Measurements from ENCODE around the gene DEFB131B. TPM values are rescaled to one million over a fixed set of nuclear protein-coding genes. Genes with fewer than 3 reads are reported as not detected.
"Not testable (repeated sequence)": the region's sequence is repeated elsewhere in the genome, so short reads cannot be mapped to it uniquely, and the experiment has no call there.

DEFB131B gene
- not detected for total RNA-seq

- DNase-seq: not testable (repeated sequence)
Measured at GRCh38 chr11:71878059-71878458, at the start of gene DEFB131B. DEFB131B (plus strand) TSS chr11:71878453; CDS start chr11:71878453, 0 bp downstream.

GRCh38 chr11:71829247-71829646 lies 49.0 kb upstream of the DEFB131B start:
- DNase-seq: not testable (repeated sequence)

GRCh38 chr11:71829686-71830085 lies 48.6 kb upstream of the DEFB131B start:
- not testable (repeated sequence) for DNase-seq

- DNase-seq: not testable (repeated sequence)
Measured at GRCh38 chr11:71832811-71833210, 45.4 kb upstream of the DEFB131B start, which contains the start of gene DEFB108B. DEFB108B (plus strand) TSS chr11:71833200; CDS start chr11:71833200, 0 bp downstream.

- DNase-seq: not testable (repeated sequence)
Measured at GRCh38 chr11:71842720-71843119, 35.5 kb upstream of the DEFB131B start.

DNA sequence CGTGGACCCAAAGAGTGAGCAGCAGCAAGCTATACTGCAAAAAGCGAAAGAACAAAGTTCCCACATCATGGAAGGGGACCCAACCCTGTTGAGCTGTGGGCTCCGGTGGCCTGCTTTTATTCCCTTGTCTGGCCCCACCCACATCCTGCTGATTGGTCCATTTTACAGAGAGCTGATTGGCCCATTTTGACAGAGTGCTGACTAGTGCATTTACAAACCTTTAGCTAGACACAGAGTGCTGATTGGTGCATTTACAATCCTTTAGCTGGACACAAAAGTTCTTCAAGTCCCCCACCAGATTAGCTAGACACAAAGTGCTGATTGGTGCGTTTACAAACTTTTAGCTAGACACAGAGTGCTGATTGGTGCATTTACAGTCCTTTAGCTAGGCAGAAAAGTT lies 34.9 kb upstream of the DEFB131B start:
- not testable (repeated sequence) for DNase-seq

- DNase-seq: no peak
Measured at GRCh38 chr11:71843858-71844257, 34.4 kb upstream of the DEFB131B start.

- not testable (repeated sequence) for DNase-seq
Measured at GRCh38 chr11:71853895-71854294, 24.4 kb upstream of the DEFB131B start.

DNA sequence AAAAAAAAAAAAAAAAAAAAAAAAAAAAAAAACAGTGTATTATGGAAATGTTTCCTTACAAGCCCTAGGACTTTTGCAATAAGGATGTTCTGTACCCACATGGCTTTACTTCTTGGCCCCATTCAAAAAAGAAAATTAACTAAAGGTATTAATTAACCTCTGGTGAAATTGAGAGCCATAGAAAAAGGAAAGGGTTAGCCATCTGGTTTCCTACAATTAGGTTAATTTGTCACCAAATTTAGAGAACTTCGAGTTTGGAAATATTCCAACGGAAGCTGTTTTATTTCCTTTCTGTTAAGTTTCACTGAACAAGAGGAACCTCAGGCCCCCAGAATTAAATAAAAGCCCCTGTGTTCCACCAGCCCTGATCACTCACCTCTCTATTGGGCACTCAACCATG lies 22.4 kb upstream of the DEFB131B start:
- DNase-seq: not testable (repeated sequence)

DNA sequence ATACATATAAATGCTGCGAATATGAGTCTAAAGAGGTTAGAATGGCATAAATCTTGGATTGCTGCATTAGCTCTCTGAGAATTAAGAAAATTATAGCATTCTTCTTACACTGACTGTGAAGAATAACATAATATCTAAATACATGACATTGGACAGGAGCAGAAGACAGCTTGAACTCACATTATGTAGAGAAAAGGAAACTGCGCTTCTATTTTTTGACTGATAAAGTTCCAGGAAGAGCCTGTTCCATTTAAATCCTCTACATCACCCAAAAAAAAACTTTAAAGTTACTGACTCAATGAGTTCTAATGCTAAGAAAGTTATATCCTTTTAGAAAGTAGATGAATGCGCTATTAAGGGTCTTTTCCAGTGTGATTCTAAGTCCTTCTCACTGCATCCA lies 17.4 kb upstream of the DEFB131B start:
- not testable (repeated sequence) for DNase-seq

DNA sequence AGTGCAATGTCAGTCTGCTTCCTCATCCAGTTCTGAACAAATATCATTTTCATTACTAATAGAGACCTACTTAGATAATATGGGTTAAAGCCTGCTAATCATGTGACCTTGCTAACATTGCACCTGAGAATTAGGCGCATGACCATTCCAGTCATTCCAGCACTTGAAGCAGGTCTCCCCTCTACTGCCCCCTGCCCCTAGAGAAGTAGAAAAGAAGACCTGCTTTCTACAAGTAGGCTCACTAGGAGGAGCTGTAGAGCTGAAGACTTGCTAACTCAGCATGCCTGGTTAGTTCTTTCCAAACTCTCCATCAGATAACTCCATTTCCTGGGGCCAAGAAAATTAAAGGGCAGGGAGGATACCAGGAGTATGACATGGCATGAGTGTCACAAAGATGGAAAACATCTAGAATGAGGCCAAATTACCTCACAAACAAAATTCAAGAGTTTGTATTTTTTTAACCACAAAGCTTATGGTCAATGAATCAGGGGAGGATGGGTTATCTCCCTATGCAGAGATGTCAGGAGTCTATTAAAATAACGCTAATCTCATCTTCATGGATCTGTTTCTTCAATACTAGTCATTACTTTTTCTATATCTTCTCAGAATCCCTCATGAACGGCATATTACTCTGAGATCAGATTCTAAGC lies 14.2 kb upstream of the DEFB131B start:
- DNase-seq: not testable (repeated sequence)

DNA sequence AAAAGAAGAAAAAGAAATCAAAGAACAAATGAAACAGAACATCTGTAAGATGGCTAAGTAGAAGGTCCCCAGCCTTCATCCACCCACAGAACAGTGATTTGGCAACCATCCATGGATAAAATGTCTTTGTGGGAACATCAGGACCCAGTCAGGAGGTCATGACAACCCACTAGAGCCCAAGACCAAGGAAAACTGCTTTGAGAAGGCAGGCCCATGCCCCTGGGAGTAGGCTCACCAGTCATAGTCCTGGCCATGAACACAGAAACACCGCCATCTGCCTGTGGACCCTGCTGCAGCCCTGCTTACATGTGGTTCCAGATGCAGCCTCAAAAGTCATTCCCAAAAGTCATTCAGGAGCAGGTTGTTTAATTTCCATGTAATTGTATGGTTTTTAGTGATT lies 11.0 kb upstream of the DEFB131B start:
- DNase-seq: not testable (repeated sequence)

DNA sequence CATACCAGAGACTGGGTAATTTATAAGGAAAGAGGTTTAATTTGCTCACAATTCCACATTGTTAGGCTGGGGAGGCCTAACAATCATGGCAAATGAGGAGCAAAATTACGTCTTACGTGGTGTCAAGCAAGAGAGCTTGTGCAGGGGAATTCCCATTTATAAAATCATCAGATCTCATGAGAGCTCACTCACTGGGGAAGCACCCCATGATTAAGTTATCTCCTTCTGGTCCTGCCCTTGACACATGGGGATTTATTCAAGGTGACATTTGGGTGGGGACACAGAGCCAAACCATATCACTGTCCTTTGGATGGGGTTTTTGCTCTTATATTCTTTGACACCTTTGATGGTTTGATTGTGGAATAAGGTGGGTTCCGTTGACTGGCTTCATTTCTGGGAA lies 8.3 kb upstream of the DEFB131B start:
- not testable (repeated sequence) for DNase-seq

DNA sequence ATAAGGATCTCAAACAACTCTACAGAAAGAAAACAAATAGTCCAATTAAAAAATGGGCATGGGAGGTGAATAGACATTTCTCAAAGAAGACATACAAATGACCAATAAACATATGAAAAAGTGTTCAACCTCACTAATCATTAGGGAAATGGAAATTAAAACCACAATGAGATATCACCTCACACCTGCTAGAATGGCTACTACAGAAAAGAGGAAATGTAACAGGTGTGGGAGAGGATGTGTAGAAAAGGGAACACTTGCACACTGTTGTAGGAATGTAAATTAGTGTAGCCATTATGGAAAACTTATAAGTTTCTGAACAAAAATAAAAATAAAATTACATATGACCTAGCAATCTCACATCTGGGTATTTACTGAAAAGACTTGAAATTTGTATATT lies 7.6 kb upstream of the DEFB131B start:
- not testable (repeated sequence) for DNase-seq

DNA sequence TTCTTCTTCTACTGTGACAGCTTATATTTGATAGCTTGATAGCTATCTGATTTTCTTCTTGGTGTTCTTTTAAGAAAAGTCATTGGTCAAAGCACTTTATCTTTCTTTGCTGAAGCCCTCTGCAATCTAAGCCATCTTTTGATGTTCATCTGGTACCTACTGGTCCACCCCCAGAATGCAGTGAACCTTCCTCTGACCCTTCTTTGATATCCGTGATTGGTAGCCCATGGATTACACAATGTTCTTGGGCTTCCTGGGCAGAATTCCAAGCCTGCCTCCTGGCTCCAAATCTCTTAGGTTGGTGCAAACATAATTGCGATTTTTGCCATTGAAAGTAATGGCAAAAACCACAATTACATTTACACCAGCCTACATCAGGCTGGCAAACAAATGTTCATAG lies 2.0 kb upstream of the DEFB131B start:
- not testable (repeated sequence) for DNase-seq

GRCh38 chr11:71885806-71886205 lies 7.6 kb downstream of the DEFB131B start:
- DNase-seq: not testable (repeated sequence)

- not testable (repeated sequence) for DNase-seq
Measured at GRCh38 chr11:71888335-71889010, 10.2 kb downstream of the DEFB131B start.

DNA sequence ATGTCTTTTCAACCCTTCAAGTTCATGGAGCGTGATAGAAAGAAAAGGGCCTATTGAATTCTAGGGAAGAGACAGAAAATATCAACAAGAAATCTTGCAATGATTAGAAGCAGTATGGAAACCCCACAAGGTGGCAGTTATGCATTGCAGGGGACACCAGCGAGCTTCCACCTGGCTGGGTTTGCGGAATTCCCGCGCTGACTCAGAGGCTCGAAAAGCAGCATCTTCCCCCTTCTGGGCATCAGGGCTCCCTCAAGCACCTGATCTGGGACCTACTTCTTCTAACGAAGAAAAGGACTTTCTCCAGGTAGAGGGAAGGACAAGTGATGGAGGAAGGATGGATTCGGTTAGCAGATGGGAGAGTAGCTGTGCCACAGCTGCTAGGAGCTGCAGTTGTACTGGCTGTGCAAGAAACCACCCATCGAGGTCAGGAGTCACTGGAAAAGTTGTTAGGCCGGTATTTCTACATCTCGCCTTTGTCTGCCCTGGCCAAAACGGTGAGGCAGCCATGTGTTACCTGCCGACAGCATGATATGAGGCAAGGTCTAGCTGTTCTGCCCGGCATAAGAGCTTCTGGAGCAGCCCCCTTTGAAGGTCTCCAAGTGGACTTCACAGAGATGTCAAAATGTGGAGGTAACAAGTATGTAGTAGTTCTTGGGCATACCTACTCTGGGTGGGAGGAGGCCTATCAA lies 11.1 kb downstream of the DEFB131B start:
- DNase-seq: not testable (repeated sequence)

GRCh38 chr11:71895961-71896360 lies 17.7 kb downstream of the DEFB131B start:
- no peak for DNase-seq

- not testable (repeated sequence) for DNase-seq
Measured at GRCh38 chr11:71901137-71901536, 22.9 kb downstream of the DEFB131B start.

- no peak for DNase-seq
Measured at GRCh38 chr11:71908218-71908617, 30.0 kb downstream of the DEFB131B start.

- not testable (repeated sequence) for DNase-seq
Measured at GRCh38 chr11:71910775-71911174, 32.5 kb downstream of the DEFB131B start.

DNA sequence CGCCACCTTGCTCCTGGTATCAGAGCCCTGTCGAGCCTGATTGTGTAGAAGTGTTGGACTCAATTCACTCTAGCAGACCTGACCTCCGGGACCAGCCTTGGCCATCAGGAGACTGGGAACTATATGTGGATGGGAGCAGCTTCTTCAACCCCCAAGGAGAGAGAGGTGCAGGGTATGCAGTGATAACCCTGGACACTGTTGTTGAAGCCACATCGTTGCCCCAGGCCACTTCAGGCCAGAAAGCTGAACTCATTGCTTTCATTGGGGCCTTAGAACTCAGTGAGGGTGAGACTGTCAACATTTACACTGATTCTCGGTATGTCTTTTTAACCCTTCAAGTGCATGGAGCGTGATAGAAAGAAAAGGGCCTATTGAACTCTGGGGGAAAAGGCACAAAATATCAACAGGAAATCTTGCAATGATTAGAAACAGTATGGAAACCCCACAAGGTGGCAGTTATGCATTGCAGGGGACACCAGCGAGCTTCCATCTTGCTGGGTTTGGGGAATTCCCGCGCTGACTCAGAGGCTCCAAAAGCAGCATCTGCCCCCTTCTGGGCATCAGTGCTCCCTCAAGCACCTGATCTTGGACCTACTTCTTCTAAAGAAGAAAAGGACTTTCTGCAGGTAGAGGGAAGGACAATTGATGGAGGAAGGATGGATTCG lies 33.2 kb downstream of the DEFB131B start:
- DNase-seq: not testable (repeated sequence)

Data from effector CD4-positive, alpha-beta T cell (primary cell).